NCI-H510A treated with DMSO at 0.1 percent for 48 hours (cell line): Measurements from ENCODE around the gene RFTN2.
"Not testable (repeated sequence)": the region's sequence is repeated elsewhere in the genome, so short reads cannot be mapped to it uniquely, and the experiment has no call there.

Experiments used
- DNase-seq: peaks from one replicate; lab custom pipeline; 2025; lab: John Stamatoyannopoulos, UW

RFTN2 gene

GRCh38 chr2:197675246-197675645 is at the start of gene RFTN2:
Gene RFTN2, minus strand, starts transcription at chr2:197675587. Its CDS starts 129 bp downstream, at chr2:197675458.
- no peak for DNase-seq

GRCh38 chr2:197717863-197718262 is 42.5 kb upstream of the RFTN2 start:
- no peak for DNase-seq

- no peak for DNase-seq
Observed at GRCh38 chr2:197713271-197713670, 37.9 kb upstream of the RFTN2 start.

- no peak for DNase-seq
Observed at GRCh38 chr2:197711578-197711977, 36.2 kb upstream of the RFTN2 start.

- DNase-seq, result no peak
Observed at GRCh38 chr2:197710424-197711042, 35.1 kb upstream of the RFTN2 start.

- not testable (repeated sequence) for DNase-seq
Observed at GRCh38 chr2:197709140-197709539, 33.8 kb upstream of the RFTN2 start.

- DNase-seq, result no peak
Observed at GRCh38 chr2:197708331-197708730, 32.9 kb upstream of the RFTN2 start.

GRCh38 chr2:197707316-197708213 is 32.2 kb upstream of the RFTN2 start:
- DNase-seq, result peak; percentile 55

GRCh38 chr2:197706839-197707207 is 31.4 kb upstream of the RFTN2 start:
- no peak for DNase-seq

GRCh38 chr2:197705912-197706838 is 30.8 kb upstream of the RFTN2 start:
- DNase-seq, result peak; percentile 10

- peak; percentile 91 for DNase-seq
Observed at GRCh38 chr2:197705121-197705911, 29.9 kb upstream of the RFTN2 start, which contains the start of gene MARS2. Gene MARS2, plus strand, starts transcription at chr2:197705369. Its CDS starts 37 bp downstream, at chr2:197705406.

- peak; percentile 87 for DNase-seq
Observed at GRCh38 chr2:197704434-197705120, 29.2 kb upstream of the RFTN2 start.

- no peak for DNase-seq
Observed at GRCh38 chr2:197700960-197701359, 25.6 kb upstream of the RFTN2 start.

GRCh38 chr2:197699724-197700123 is 24.3 kb upstream of the RFTN2 start:
- DNase-seq, result not testable (repeated sequence)

- DNase-seq, result not testable (repeated sequence)
Observed at GRCh38 chr2:197696571-197696970, 21.2 kb upstream of the RFTN2 start.

- DNase-seq, result not testable (repeated sequence)
Observed at GRCh38 chr2:197695971-197696370, 20.6 kb upstream of the RFTN2 start.

- DNase-seq, result not testable (repeated sequence)
Observed at GRCh38 chr2:197695206-197695605, 19.8 kb upstream of the RFTN2 start.

- no peak for DNase-seq
Observed at GRCh38 chr2:197677483-197677882, 2.1 kb upstream of the RFTN2 start.

GRCh38 chr2:197677056-197677455 is 1.7 kb upstream of the RFTN2 start:
- DNase-seq, result no peak

- no peak for DNase-seq
Observed at GRCh38 chr2:197675711-197676188, 363 bp upstream of the RFTN2 start.
